T1000 (cell line): ENCODE measurements around the gene KLC1.

Source experiments
- DNase-seq: peaks from one replicate; lab custom pipeline; 2025; ENCODE audit warnings: mixed read lengths; lab: John Stamatoyannopoulos, UW

The KLC1 gene

GRCh38 chr14:103703433-103704385, 74.7 kb downstream of the KLC1 start:
- no peak for DNase-seq

- no peak for DNase-seq
Observed at GRCh38 chr14:103704708-103705107, 75.7 kb downstream of the KLC1 start.

- no peak for DNase-seq
Observed at GRCh38 chr14:103705118-103705503, 76.1 kb downstream of the KLC1 start.

GRCh38 chr14:103705504-103706284, 76.7 kb downstream of the KLC1 start:
- DNase-seq: no peak

GRCh38 chr14:103706551-103707328, 77.7 kb downstream of the KLC1 start:
- no peak for DNase-seq

- DNase-seq: no peak
Observed at GRCh38 chr14:103707329-103708263, 78.6 kb downstream of the KLC1 start.

- no peak for DNase-seq
Observed at GRCh38 chr14:103708750-103709187, 79.8 kb downstream of the KLC1 start.

- no peak for DNase-seq
Observed at GRCh38 chr14:103709814-103710213, 80.8 kb downstream of the KLC1 start.

GRCh38 chr14:103710771-103711377, 81.9 kb downstream of the KLC1 start:
- DNase-seq: no peak

- no peak for DNase-seq
Observed at GRCh38 chr14:103711516-103712431, 82.8 kb downstream of the KLC1 start.

- no peak for DNase-seq
Observed at GRCh38 chr14:103712633-103713247, 83.7 kb downstream of the KLC1 start.

- no peak for DNase-seq
Observed at GRCh38 chr14:103713304-103714062, 84.5 kb downstream of the KLC1 start.

GRCh38 chr14:103714063-103714724, 85.2 kb downstream of the KLC1 start:
- DNase-seq: no peak

GRCh38 chr14:103715052-103716000, 86.3 kb downstream of the KLC1 start, which contains the start of the genes XRCC3 and ZFYVE21:
Gene XRCC3 (minus strand): TSS chr14:103715451. CDS start chr14:103711087, 4,364 bp downstream.
Gene ZFYVE21 (plus strand): TSS chr14:103715810. CDS start chr14:103715842, 32 bp downstream.
- DNase-seq: peak; percentile 99

- no peak for DNase-seq
Observed at GRCh38 chr14:103716091-103716801, 87.2 kb downstream of the KLC1 start.
